Measurements from ENCODE around the gene KCNIP1.

The KCNIP1 gene

DNA sequence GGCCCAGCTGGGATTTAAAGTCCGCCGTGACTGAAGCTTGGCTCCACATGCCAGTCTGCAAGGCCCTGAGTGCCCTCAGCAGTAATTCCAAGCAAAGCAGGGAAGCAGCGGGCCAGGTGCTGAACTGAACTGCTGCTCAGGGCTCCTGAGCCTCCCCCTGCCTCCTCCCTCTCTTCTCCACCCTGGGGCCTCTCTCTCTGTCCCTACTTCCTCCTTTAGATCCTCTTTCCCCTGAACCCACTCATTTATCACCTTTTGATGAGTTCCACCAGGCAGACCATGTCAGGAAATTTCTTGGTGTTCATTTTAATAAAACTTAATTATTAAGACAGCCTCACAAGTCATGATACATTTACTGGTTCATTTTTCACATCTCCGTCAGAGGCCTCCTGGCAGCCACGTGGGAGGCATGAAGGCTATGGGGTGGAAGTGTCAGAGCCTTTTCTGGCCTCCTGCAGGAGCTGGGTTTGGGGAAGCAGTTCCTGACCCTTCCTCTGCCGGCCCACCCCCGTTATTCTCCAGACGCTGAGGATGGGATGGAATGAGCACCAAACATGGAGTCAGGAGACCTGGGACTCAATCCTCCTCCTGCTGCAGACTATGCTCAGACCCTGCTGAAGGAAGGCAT is 32.2 kb upstream of the KCNIP1 start:
- no peak overlapping the region for H3K27ac ChIP-seq (ENCODE audit: insufficient read depth, low read length, poor library complexity, severe bottlenecking)
- no peaks in the 10 kb centered on the region for H3K9me3 ChIP-seq (ENCODE audit: control insufficient read depth, low read length)
- H3K4me3 ChIP-seq (ENCODE audit: insufficient read depth, low read depth, low read length, poor library complexity, severe bottlenecking): no peak overlapping the region
- H3K36me3 ChIP-seq (ENCODE audit: control insufficient read depth, insufficient read depth, low read length): no peaks in the 10 kb centered on the region
- H3K27me3 ChIP-seq (replicated peaks; ENCODE audit: control insufficient read depth, insufficient read depth, low read length, poor library complexity, severe bottlenecking): no peaks in the 10 kb centered on the region
- DNase-seq: no peak
- H3K4me1 ChIP-seq (ENCODE audit: control insufficient read depth, insufficient read depth, low read length, poor library complexity, severe bottlenecking): no peaks in the 10 kb centered on the region

- H3K36me3 ChIP-seq (ENCODE audit: control insufficient read depth, insufficient read depth, low read length): no peaks in the 10 kb centered on the region
- no peaks in the 10 kb centered on the region for H3K9me3 ChIP-seq (ENCODE audit: control insufficient read depth, low read length)
- no peaks in the 10 kb centered on the region for H3K4me1 ChIP-seq (ENCODE audit: control insufficient read depth, insufficient read depth, low read length, poor library complexity, severe bottlenecking)
- H3K4me3 ChIP-seq (ENCODE audit: insufficient read depth, low read depth, low read length, poor library complexity, severe bottlenecking): no peak overlapping the region
- no peaks in the 10 kb centered on the region for H3K27me3 ChIP-seq (replicated peaks; ENCODE audit: control insufficient read depth, insufficient read depth, low read length, poor library complexity, severe bottlenecking)
- DNase-seq: no peak
- no peak overlapping the region for H3K27ac ChIP-seq (ENCODE audit: insufficient read depth, low read length, poor library complexity, severe bottlenecking)
Measured at GRCh38 chr5:170473642-170474041, 30.2 kb upstream of the KCNIP1 start.

GRCh38 chr5:170474489-170475274 is 29.1 kb upstream of the KCNIP1 start:
- Histone ChIP-seq H3K36me3 (ENCODE audit: control insufficient read depth, insufficient read depth, low read length) (no peaks in the 10 kb centered on the region), H3K27me3 (replicated peaks; ENCODE audit: control insufficient read depth, insufficient read depth, low read length, poor library complexity, severe bottlenecking) (no peaks in the 10 kb centered on the region), H3K27ac (ENCODE audit: insufficient read depth, low read length, poor library complexity, severe bottlenecking) (no peak overlapping the region), H3K4me1 (ENCODE audit: control insufficient read depth, insufficient read depth, low read length, poor library complexity, severe bottlenecking) (no peaks in the 10 kb centered on the region), H3K9me3 (ENCODE audit: control insufficient read depth, low read length) (no peaks in the 10 kb centered on the region), H3K4me3 (ENCODE audit: insufficient read depth, low read depth, low read length, poor library complexity, severe bottlenecking) (no peak overlapping the region)
- DNase-seq: no peak

GRCh38 chr5:170475294-170476000 is 28.4 kb upstream of the KCNIP1 start:
- DNase-seq: no peak
- Histone ChIP-seq H3K4me3 (ENCODE audit: insufficient read depth, low read depth, low read length, poor library complexity, severe bottlenecking) (no peak overlapping the region), H3K36me3 (ENCODE audit: control insufficient read depth, insufficient read depth, low read length) (no peaks in the 10 kb centered on the region), H3K27me3 (replicated peaks; ENCODE audit: control insufficient read depth, insufficient read depth, low read length, poor library complexity, severe bottlenecking) (no peaks in the 10 kb centered on the region), H3K27ac (ENCODE audit: insufficient read depth, low read length, poor library complexity, severe bottlenecking) (no peak overlapping the region), H3K4me1 (ENCODE audit: control insufficient read depth, insufficient read depth, low read length, poor library complexity, severe bottlenecking) (no peaks in the 10 kb centered on the region), H3K9me3 (ENCODE audit: control insufficient read depth, low read length) (no peaks in the 10 kb centered on the region)

GRCh38 chr5:170476704-170477103 is 27.1 kb upstream of the KCNIP1 start:
- H3K9me3 ChIP-seq (ENCODE audit: control insufficient read depth, low read length): no peaks in the 10 kb centered on the region
- H3K36me3 ChIP-seq (ENCODE audit: control insufficient read depth, insufficient read depth, low read length): no peaks in the 10 kb centered on the region
- H3K27me3 ChIP-seq (replicated peaks; ENCODE audit: control insufficient read depth, insufficient read depth, low read length, poor library complexity, severe bottlenecking): no peaks in the 10 kb centered on the region
- no peak overlapping the region for H3K4me3 ChIP-seq (ENCODE audit: insufficient read depth, low read depth, low read length, poor library complexity, severe bottlenecking)
- no peaks in the 10 kb centered on the region for H3K4me1 ChIP-seq (ENCODE audit: control insufficient read depth, insufficient read depth, low read length, poor library complexity, severe bottlenecking)
- no peak for DNase-seq
- no peak overlapping the region for H3K27ac ChIP-seq (ENCODE audit: insufficient read depth, low read length, poor library complexity, severe bottlenecking)

DNA sequence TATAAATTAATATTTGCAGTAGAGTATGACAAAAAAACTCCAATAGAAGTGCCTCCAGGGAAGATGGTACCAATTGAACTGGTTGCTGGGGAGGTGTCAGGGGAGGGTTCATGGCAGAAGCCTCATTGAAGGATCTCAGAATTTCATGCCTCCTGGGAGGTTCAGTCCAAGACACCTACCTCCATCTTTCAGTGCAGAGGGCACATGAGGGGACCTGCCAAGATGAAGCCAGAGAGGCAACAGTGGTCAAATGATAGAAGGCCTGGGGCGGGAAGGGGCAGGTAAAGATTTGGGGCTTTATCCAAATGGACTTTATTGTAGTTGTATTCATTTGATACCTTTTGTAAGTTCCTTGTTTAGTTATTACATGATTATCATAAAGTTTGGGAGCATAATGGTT is 25.9 kb upstream of the KCNIP1 start:
- no peak for DNase-seq
- H3K9me3 ChIP-seq (ENCODE audit: control insufficient read depth, low read length): no peaks in the 10 kb centered on the region
- no peaks in the 10 kb centered on the region for H3K36me3 ChIP-seq (ENCODE audit: control insufficient read depth, insufficient read depth, low read length)
- H3K27me3 ChIP-seq (replicated peaks; ENCODE audit: control insufficient read depth, insufficient read depth, low read length, poor library complexity, severe bottlenecking): no peaks in the 10 kb centered on the region
- H3K4me3 ChIP-seq (ENCODE audit: insufficient read depth, low read depth, low read length, poor library complexity, severe bottlenecking): no peak overlapping the region
- no peak overlapping the region for H3K27ac ChIP-seq (ENCODE audit: insufficient read depth, low read length, poor library complexity, severe bottlenecking)
- H3K4me1 ChIP-seq (ENCODE audit: control insufficient read depth, insufficient read depth, low read length, poor library complexity, severe bottlenecking): no peaks in the 10 kb centered on the region

DNA sequence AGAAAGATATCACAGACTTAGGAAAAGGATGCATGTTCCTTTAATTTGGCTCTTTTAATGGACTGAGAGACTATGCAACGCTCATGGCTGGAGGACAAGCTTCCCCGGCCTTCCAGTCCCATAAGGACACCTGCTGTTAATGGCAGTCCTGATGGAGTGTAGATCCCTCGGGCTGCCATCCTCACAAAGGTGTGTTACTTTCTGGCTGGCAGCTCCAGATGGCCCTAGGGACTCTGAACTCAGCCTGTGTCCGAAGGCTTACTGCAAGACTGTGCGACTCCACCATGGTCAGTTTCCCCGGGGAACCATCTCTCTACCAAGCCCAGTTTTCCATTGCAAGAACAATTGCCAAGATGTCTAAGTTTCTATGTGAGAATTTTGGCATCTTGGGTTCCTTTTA is 25.5 kb upstream of the KCNIP1 start:
- Histone ChIP-seq H3K27me3 (replicated peaks; ENCODE audit: control insufficient read depth, insufficient read depth, low read length, poor library complexity, severe bottlenecking) (no peaks in the 10 kb centered on the region), H3K27ac (ENCODE audit: insufficient read depth, low read length, poor library complexity, severe bottlenecking) (no peak overlapping the region), H3K36me3 (ENCODE audit: control insufficient read depth, insufficient read depth, low read length) (no peaks in the 10 kb centered on the region), H3K4me1 (ENCODE audit: control insufficient read depth, insufficient read depth, low read length, poor library complexity, severe bottlenecking) (no peaks in the 10 kb centered on the region), H3K4me3 (ENCODE audit: insufficient read depth, low read depth, low read length, poor library complexity, severe bottlenecking) (no peak overlapping the region), H3K9me3 (ENCODE audit: control insufficient read depth, low read length) (no peaks in the 10 kb centered on the region)
- no peak for DNase-seq

DNA sequence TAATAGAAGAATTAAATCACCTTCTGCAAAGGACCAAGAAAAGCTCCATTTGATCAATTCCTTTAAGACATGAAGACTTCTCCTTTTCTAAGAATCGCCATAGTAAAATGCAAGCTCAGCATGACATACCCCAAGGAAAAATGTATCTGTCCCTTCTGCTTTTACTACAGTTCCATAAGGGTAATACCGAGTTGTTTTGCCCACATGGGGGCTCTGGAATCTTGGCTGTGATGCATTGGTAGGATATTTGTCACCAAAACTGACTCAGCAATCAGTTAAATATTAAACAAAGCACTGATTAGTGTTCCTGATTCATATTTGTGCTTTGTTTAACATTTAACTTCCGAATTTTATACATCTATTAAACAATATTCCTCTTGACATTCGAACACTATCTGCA is 24.3 kb upstream of the KCNIP1 start:
- H3K4me3 ChIP-seq (ENCODE audit: insufficient read depth, low read depth, low read length, poor library complexity, severe bottlenecking): no peak overlapping the region
- no peaks in the 10 kb centered on the region for H3K4me1 ChIP-seq (ENCODE audit: control insufficient read depth, insufficient read depth, low read length, poor library complexity, severe bottlenecking)
- H3K36me3 ChIP-seq (ENCODE audit: control insufficient read depth, insufficient read depth, low read length): no peaks in the 10 kb centered on the region
- H3K27ac ChIP-seq (ENCODE audit: insufficient read depth, low read length, poor library complexity, severe bottlenecking): no peak overlapping the region
- H3K27me3 ChIP-seq (replicated peaks; ENCODE audit: control insufficient read depth, insufficient read depth, low read length, poor library complexity, severe bottlenecking): no peaks in the 10 kb centered on the region
- DNase-seq: no peak
- no peaks in the 10 kb centered on the region for H3K9me3 ChIP-seq (ENCODE audit: control insufficient read depth, low read length)

DNA sequence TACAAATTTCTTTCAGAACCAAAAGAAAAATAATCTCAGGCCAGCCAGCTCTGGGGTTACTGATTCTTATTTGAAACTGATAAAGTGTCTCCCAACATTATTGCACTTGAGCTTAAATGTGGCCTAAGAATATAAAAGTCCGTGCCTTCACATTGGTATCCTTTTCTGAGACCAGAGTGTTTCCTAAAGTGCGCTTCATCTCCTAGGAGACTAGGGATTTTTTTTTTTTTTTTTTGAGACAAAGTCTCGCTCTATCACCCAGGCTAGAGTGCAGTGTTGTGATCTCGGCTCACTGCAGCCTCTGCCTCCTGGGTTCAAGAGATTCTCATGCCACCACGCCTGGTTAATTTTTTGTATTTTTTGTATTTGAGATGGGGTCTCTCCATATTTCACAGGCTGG is 23.6 kb upstream of the KCNIP1 start:
- no peak overlapping the region for H3K4me3 ChIP-seq (ENCODE audit: insufficient read depth, low read depth, low read length, poor library complexity, severe bottlenecking)
- H3K9me3 ChIP-seq (ENCODE audit: control insufficient read depth, low read length): no peaks in the 10 kb centered on the region
- H3K27me3 ChIP-seq (replicated peaks; ENCODE audit: control insufficient read depth, insufficient read depth, low read length, poor library complexity, severe bottlenecking): no peaks in the 10 kb centered on the region
- no peak for DNase-seq
- H3K27ac ChIP-seq (ENCODE audit: insufficient read depth, low read length, poor library complexity, severe bottlenecking): no peak overlapping the region
- H3K36me3 ChIP-seq (ENCODE audit: control insufficient read depth, insufficient read depth, low read length): no peaks in the 10 kb centered on the region
- no peaks in the 10 kb centered on the region for H3K4me1 ChIP-seq (ENCODE audit: control insufficient read depth, insufficient read depth, low read length, poor library complexity, severe bottlenecking)

GRCh38 chr5:170481849-170482248 is 22.0 kb upstream of the KCNIP1 start:
- no peak overlapping the region for H3K27ac ChIP-seq (ENCODE audit: insufficient read depth, low read length, poor library complexity, severe bottlenecking)
- DNase-seq: no peak
- H3K27me3 ChIP-seq (replicated peaks; ENCODE audit: control insufficient read depth, insufficient read depth, low read length, poor library complexity, severe bottlenecking): no peaks in the 10 kb centered on the region
- no peaks in the 10 kb centered on the region for H3K4me1 ChIP-seq (ENCODE audit: control insufficient read depth, insufficient read depth, low read length, poor library complexity, severe bottlenecking)
- no peaks in the 10 kb centered on the region for H3K9me3 ChIP-seq (ENCODE audit: control insufficient read depth, low read length)
- no peaks in the 10 kb centered on the region for H3K36me3 ChIP-seq (ENCODE audit: control insufficient read depth, insufficient read depth, low read length)
- no peak overlapping the region for H3K4me3 ChIP-seq (ENCODE audit: insufficient read depth, low read depth, low read length, poor library complexity, severe bottlenecking)
